Naive thymus-derived CD8-positive, alpha-beta T cell (primary cell): ENCODE results near the gene LRMDA. TPM values are rescaled to one million over a fixed set of nuclear protein-coding genes. Genes with fewer than 3 reads are reported as not detected.

Source experiments
- ATAC-seq, 2 donors: fragments of 150-1000 bp; cut with Tn5 transposase in 1 of 2; sonication (Bioruptor Pico), chemical (Tn5 transposase) in 1 of 2; 1 replicate in 1 of 2; 2 replicates in 1 of 2; pipeline ENCODE4 v1.10.0; 2021; ENCODE audit warnings: mild to moderate bottlenecking in 2 of 2, moderate library complexity in 2 of 2
- POLR2A ChIA-PET: fragments of 350-600 bp; sonication (Branson Sonifier 250); formaldehyde crosslinking; loops from one replicate; lab custom pipeline; 2021; ENCODE audit warnings: antibody characterized with exemption; lab: Charles Lee
- DNase-seq, 10 donors: peaks; one replicate each; pipeline versions ENCODE4 v3.0.0 to v3.0.0-alpha.2; 2020 to 2022
- H3K27ac Mint-ChIP-seq, 10 donors: one replicate each; pipeline ENCODE4 v1.8.0; 2020 to 2022; ENCODE audit warnings: mild to moderate bottlenecking in 10 of 10, mixed read lengths in 10 of 10, moderate library complexity in 4 of 10, inconsistent platforms in 1 of 10
- H3K27me3 Mint-ChIP-seq, 5 donors: one replicate each; pipeline ENCODE4 v1.8.0; 2021 to 2022; ENCODE audit warnings: mixed read lengths in 5 of 5
- H3K36me3 Mint-ChIP-seq, 3 donors: one replicate each; pipeline ENCODE4 v1.8.0; 2020 to 2022; ENCODE audit warnings: mixed read lengths in 3 of 3, mild to moderate bottlenecking in 2 of 3, inconsistent platforms in 1 of 3
- H3K4me1 Mint-ChIP-seq, 4 donors: one replicate each; pipeline ENCODE4 v1.8.0; 2021 to 2022; ENCODE audit warnings: mixed read lengths in 4 of 4
- H3K4me3 Mint-ChIP-seq, 10 donors: one replicate each; pipeline ENCODE4 v1.8.0; 2020 to 2022; ENCODE audit warnings: mild to moderate bottlenecking in 10 of 10, mixed read lengths in 10 of 10, moderate library complexity in 6 of 10, inconsistent platforms in 1 of 10
- H3K9me3 Mint-ChIP-seq, 9 donors: one replicate each; pipeline ENCODE4 v1.8.0; 2020 to 2022; ENCODE audit warnings: mixed read lengths in 9 of 9, mild to moderate bottlenecking in 3 of 9, inconsistent platforms in 1 of 9, moderate library complexity in 1 of 9
- polyA plus RNA-seq, 3 donors: library from polyadenylated mRNA; unstranded; fragments of 300-500 nt; fragmentation: Illumina TruSeq; gene quantifications; one replicate each; pipeline ENCODE4 v1.2.3, GENCODE V29; 2021
- total RNA-seq, 8 experiments: library from RNA in 2 of 8; stranded (reverse) in 2 of 8; gene quantifications; one replicate each; pipeline ENCODE4 v1.2.3 and lab custom pipeline; 2021 to 2026

Gene LRMDA
- total and polyA plus RNA-seq, 5 experiments from 2014 or later = not detected

DNA sequence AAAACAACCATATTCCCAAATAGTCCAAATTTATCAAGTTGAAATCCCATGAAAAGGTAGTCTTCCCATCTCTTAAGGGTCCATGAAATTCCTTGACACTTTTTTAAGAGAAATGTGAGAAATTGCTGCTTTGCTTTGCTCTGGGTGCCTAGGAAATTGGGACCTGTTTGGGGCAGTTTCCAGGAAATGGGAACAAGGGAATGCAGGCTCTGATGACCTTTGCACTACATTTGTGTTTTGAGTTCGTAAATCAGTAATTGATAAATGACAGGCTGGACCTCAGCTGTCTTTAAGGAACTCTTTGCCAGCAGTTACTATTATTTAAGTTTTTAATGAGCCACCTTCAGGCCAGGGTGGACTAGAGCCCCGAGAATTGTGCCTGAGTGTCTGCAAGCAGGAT, 203.5 kb downstream of the LRMDA start:
- POLR2A ChIA-PET = no interaction called here
- H3K4me3 Mint-ChIP-seq = no peak overlapping the region
- no peak for DNase-seq
- H3K4me1 Mint-ChIP-seq = no peaks in the 10 kb centered on the region
- no peaks in the 10 kb centered on the region for H3K9me3 Mint-ChIP-seq
- H3K36me3 Mint-ChIP-seq = no peaks in the 10 kb centered on the region
- peaks cover 7 to 37% (median 11%) of the 10 kb centered on the region in 5 donors for H3K27me3 Mint-ChIP-seq
- no peak for ATAC-seq
- no peak overlapping the region for H3K27ac Mint-ChIP-seq

DNA sequence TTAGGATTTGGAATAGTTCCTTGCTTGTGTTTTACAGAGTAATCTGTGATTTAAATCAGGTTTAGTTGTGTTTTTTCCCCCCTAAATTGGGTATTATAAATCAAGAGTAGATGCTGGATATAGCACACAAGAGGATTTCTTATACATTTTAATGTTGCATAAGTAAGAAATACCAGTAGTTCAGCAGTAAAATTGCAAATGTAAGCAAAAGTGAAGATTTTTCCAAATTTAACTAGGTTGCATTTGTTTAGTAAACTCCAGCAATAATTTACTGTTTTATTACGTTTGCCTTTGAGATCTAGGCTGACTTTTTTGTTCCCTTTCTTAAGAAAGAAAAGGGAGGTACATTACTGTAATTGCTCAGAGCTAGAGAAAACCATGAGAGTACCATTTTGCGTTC, 207.3 kb downstream of the LRMDA start:
- Mint-ChIP-seq H3K27me3 (peaks cover 7 to 29% (median 11%) of the 10 kb centered on the region in 5 donors), H3K27ac (no peak overlapping the region), H3K4me1 (no peaks in the 10 kb centered on the region), H3K36me3 (no peaks in the 10 kb centered on the region), H3K4me3 (no peak overlapping the region), H3K9me3 (no peaks in the 10 kb centered on the region)
- no peak for ATAC-seq
- POLR2A ChIA-PET = no interaction called here
- DNase-seq = no peak

DNA sequence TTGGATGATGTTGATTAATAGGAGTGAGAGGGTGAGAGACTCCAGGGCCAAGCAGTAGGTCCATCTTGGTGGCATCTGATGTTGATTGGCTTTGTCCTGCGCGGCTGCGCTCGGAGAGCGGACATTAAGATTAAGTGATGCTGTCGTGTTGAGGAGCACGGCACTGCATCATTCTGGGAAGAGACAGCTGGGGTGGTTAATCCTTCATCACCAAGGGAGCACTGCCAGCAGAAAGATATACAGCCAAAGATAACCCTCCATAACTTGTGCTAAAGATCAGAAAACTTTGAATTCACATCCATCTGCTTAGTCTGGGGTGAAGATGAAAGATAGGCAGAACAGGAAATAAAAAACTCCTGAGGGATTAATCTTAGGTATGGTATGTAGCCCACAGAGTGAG, 208.3 kb downstream of the LRMDA start:
- H3K36me3 Mint-ChIP-seq = no peaks in the 10 kb centered on the region
- POLR2A ChIA-PET = no interaction called here
- no peak overlapping the region for H3K4me3 Mint-ChIP-seq
- DNase-seq (no peak), ATAC-seq (no peak)
- H3K27ac Mint-ChIP-seq = no peak overlapping the region
- H3K4me1 Mint-ChIP-seq = no peaks in the 10 kb centered on the region
- no peaks in the 10 kb centered on the region for H3K9me3 Mint-ChIP-seq
- H3K27me3 Mint-ChIP-seq = peaks cover 7 to 29% (median 11%) of the 10 kb centered on the region in 5 donors

DNA sequence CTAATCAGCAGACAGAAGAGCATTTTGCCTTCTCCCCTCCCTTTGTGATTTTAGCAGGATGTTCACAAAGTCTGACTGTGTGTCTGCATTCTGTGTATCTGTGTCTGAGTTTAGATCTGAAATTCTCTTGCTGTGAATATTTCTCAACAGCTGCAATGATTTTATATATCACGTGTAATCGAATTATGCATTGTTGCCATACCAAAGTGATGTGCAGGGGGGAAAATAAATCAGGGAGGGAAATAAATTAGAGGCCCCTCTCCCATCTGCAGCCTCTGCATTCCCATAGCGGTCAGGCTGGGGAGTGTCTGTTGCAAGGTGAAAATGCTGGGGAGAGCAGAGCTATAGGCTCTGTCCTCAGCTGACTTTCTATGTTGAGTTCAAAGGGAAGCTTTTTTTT, 209.0 kb downstream of the LRMDA start:
- no peaks in the 10 kb centered on the region for H3K9me3 Mint-ChIP-seq
- DNase-seq = no peak
- ATAC-seq = no peak
- no peak overlapping the region for H3K27ac Mint-ChIP-seq
- POLR2A ChIA-PET = no interaction called here
- H3K4me1 Mint-ChIP-seq = no peaks in the 10 kb centered on the region
- peaks cover 7 to 29% (median 11%) of the 10 kb centered on the region in 5 donors for H3K27me3 Mint-ChIP-seq
- H3K4me3 Mint-ChIP-seq = no peak overlapping the region
- H3K36me3 Mint-ChIP-seq = no peaks in the 10 kb centered on the region

GRCh38 chr10:75640803-75641202, 209.4 kb downstream of the LRMDA start:
- DNase-seq (no peak), ATAC-seq (no peak)
- no peaks in the 10 kb centered on the region for H3K9me3 Mint-ChIP-seq
- peaks cover 7 to 29% (median 11%) of the 10 kb centered on the region in 5 donors for H3K27me3 Mint-ChIP-seq
- no peaks in the 10 kb centered on the region for H3K36me3 Mint-ChIP-seq
- POLR2A ChIA-PET = no interaction called here
- H3K27ac Mint-ChIP-seq = peak overlapping the region in 1 of 10 donors; percentile 22
- H3K4me3 Mint-ChIP-seq = no peak overlapping the region
- H3K4me1 Mint-ChIP-seq = no peaks in the 10 kb centered on the region

DNA sequence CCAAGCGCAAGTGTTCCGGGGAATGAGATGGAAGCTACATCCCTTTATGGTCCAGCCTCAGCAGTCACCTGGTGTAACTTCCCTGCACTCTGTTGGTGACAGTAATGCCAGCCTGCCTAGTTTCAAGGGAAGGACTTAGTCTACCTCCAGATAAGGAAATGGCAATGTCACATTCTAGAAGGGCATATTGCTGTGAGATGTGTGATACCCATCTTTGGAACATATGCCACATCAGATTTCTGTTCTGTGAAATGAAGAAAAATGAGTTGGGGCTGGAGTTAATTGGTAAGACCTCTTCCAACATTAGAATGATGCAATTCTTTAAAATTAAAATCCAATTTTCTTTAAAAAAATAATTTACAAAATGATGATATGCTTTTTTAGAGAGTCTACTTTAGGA, 212.0 kb downstream of the LRMDA start:
- H3K36me3 Mint-ChIP-seq = no peaks in the 10 kb centered on the region
- H3K4me1 Mint-ChIP-seq = no peaks in the 10 kb centered on the region
- DNase-seq (no peak), ATAC-seq (no peak)
- H3K9me3 Mint-ChIP-seq = no peaks in the 10 kb centered on the region
- POLR2A ChIA-PET = no interaction called here
- no peak overlapping the region for H3K27ac Mint-ChIP-seq
- no peak overlapping the region for H3K4me3 Mint-ChIP-seq
- H3K27me3 Mint-ChIP-seq = peaks cover 4 to 26% (median 13%) of the 10 kb centered on the region in 5 donors

- POLR2A ChIA-PET = no interaction called here
- DNase-seq = no peak
- Mint-ChIP-seq H3K27ac (no peak overlapping the region), H3K9me3 (peaks cover 0 to 2% (median 0%) of the 10 kb centered on the region in 9 donors), H3K4me3 (no peak overlapping the region), H3K27me3 (peaks cover 4 to 23% (median 10%) of the 10 kb centered on the region in 5 donors), H3K4me1 (no peaks in the 10 kb centered on the region), H3K36me3 (no peaks in the 10 kb centered on the region)
- no peak for ATAC-seq
Observed at GRCh38 chr10:75643944-75644692, 212.7 kb downstream of the LRMDA start.

DNA sequence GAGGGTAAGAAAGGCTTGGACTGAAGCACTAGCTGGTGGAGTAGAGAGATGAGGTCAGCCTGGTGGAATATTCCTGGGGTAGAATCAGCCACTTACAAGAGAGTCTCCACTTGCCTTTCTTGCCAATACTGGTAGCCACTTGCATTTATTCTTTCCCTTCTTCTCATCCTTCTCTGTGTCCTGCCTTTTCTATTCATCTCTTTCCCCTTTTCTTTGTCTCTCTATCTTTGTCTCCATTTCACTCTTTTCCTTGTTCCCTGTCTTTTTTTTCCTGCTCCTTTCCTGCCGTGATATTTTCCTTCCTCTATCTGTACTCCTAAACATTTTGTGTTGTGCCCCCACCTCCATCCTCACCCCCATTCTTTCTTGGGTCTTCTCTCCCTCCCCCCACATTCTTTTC, 214.3 kb downstream of the LRMDA start:
- Mint-ChIP-seq H3K36me3 (no peaks in the 10 kb centered on the region), H3K4me1 (no peaks in the 10 kb centered on the region), H3K9me3 (peaks cover 0 to 2% (median 0%) of the 10 kb centered on the region in 9 donors), H3K27me3 (peaks cover 0 to 17% (median 2%) of the 10 kb centered on the region in 5 donors), H3K4me3 (no peak overlapping the region), H3K27ac (no peak overlapping the region)
- ATAC-seq (no peak), DNase-seq (no peak)
- POLR2A ChIA-PET = no interaction called here

- POLR2A ChIA-PET = no interaction called here
- DNase-seq (no peak), ATAC-seq (no peak)
- H3K4me1 Mint-ChIP-seq = no peaks in the 10 kb centered on the region
- no peaks in the 10 kb centered on the region for H3K36me3 Mint-ChIP-seq
- H3K27ac Mint-ChIP-seq = no peak overlapping the region
- peaks cover 0 to 18% (median 2%) of the 10 kb centered on the region in 5 donors for H3K27me3 Mint-ChIP-seq
- no peak overlapping the region for H3K4me3 Mint-ChIP-seq
- peaks cover 0 to 2% (median 0%) of the 10 kb centered on the region in 9 donors for H3K9me3 Mint-ChIP-seq
Observed at GRCh38 chr10:75646218-75646915, 214.9 kb downstream of the LRMDA start.

- no peak for ATAC-seq
- Mint-ChIP-seq H3K27ac (no peak overlapping the region), H3K36me3 (no peaks in the 10 kb centered on the region), H3K4me1 (no peaks in the 10 kb centered on the region), H3K27me3 (peaks cover 1 to 22% (median 2%) of the 10 kb centered on the region in 5 donors), H3K4me3 (no peak overlapping the region), H3K9me3 (peaks cover 0 to 2% (median 0%) of the 10 kb centered on the region in 9 donors)
- POLR2A ChIA-PET = no interaction called here
- DNase-seq = no peak
Observed at GRCh38 chr10:75646916-75647315, 215.5 kb downstream of the LRMDA start.

- Mint-ChIP-seq H3K9me3 (peaks cover 0 to 2% (median 0%) of the 10 kb centered on the region in 9 donors), H3K27ac (no peak overlapping the region), H3K4me1 (no peaks in the 10 kb centered on the region), H3K4me3 (no peak overlapping the region), H3K36me3 (no peaks in the 10 kb centered on the region), H3K27me3 (peaks cover 2 to 22% (median 5%) of the 10 kb centered on the region in 5 donors)
- POLR2A ChIA-PET = no interaction called here
- no peak for DNase-seq
- no peak for ATAC-seq
Observed at GRCh38 chr10:75647675-75648074, 216.3 kb downstream of the LRMDA start.

GRCh38 chr10:75648351-75648750, 216.9 kb downstream of the LRMDA start:
- Mint-ChIP-seq H3K9me3 (peaks cover 0 to 2% (median 0%) of the 10 kb centered on the region in 9 donors), H3K36me3 (no peaks in the 10 kb centered on the region), H3K27ac (no peak overlapping the region), H3K27me3 (peaks cover 2 to 22% (median 5%) of the 10 kb centered on the region in 5 donors), H3K4me1 (no peaks in the 10 kb centered on the region), H3K4me3 (no peak overlapping the region)
- DNase-seq (no peak), ATAC-seq (no peak)
- POLR2A ChIA-PET = no interaction called here

DNA sequence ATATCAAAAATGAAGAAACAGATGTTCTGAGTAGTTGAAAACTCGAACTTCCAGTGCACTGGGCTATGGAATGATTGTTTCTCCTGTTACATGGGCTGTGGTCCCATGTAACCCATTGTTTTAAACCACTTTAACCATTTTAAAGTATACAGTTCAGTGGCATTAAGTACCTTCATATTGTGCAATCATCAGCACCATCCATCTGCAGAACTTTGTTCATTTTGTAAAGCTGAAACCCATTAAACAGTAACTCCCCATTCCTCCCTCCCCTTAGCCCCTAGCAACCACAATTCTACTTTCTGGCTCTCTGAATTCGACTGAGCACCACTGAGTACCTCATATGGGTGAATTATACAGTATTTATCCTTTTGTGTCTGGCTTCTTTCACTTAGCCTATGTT, 217.4 kb downstream of the LRMDA start:
- ATAC-seq (no peak), DNase-seq (no peak)
- Mint-ChIP-seq H3K27ac (no peak overlapping the region), H3K27me3 (peaks cover 2 to 24% (median 5%) of the 10 kb centered on the region in 5 donors), H3K36me3 (no peaks in the 10 kb centered on the region), H3K9me3 (peaks cover 0 to 2% (median 0%) of the 10 kb centered on the region in 9 donors), H3K4me1 (no peaks in the 10 kb centered on the region), H3K4me3 (no peak overlapping the region)
- POLR2A ChIA-PET = no interaction called here
